GM19438 (cell line): Measurements from ENCODE around the gene MZF1.

Source experiments
- ATAC-seq: cut with Tn5 transposase; IDR thresholded peaks from one replicate; pipeline ENCODE4 v1.9.1; 2021; ENCODE audit warnings: low read depth; ENCODE audit not compliant: unreplicated experiment

MZF1 gene

GRCh38 chr19:58570770-58571574 is 2.2 kb downstream of the MZF1 start:
- no peak for ATAC-seq

- ATAC-seq: no peak
Measured at GRCh38 chr19:58569943-58570670, 3.0 kb downstream of the MZF1 start.

- no peak for ATAC-seq
Measured at GRCh38 chr19:58569191-58569942, 3.8 kb downstream of the MZF1 start.

- ATAC-seq: no peak
Measured at GRCh38 chr19:58568453-58569130, 4.5 kb downstream of the MZF1 start.

- no peak for ATAC-seq
Measured at GRCh38 chr19:58566989-58567388, 6.1 kb downstream of the MZF1 start.

- ATAC-seq: no peak
Measured at GRCh38 chr19:58563823-58564222, 9.3 kb downstream of the MZF1 start.

- ATAC-seq: no peak
Measured at GRCh38 chr19:58563034-58563573, 10.0 kb downstream of the MZF1 start.

GRCh38 chr19:58562122-58563033 is 10.8 kb downstream of the MZF1 start:
- no peak for ATAC-seq

- no peak for ATAC-seq
Measured at GRCh38 chr19:58561373-58562121, 11.6 kb downstream of the MZF1 start.

- ATAC-seq: no peak
Measured at GRCh38 chr19:58560921-58561320, 12.2 kb downstream of the MZF1 start.

- ATAC-seq: no peak
Measured at GRCh38 chr19:58560007-58560887, 12.9 kb downstream of the MZF1 start.

- ATAC-seq: no peak
Measured at GRCh38 chr19:58559275-58560006, 13.7 kb downstream of the MZF1 start.

GRCh38 chr19:58558623-58559274 is 14.4 kb downstream of the MZF1 start:
- peak; percentile 50 for ATAC-seq

- ATAC-seq: no peak
Measured at GRCh38 chr19:58558066-58558622, 15.0 kb downstream of the MZF1 start, which contains the start of gene UBE2M. Gene UBE2M, minus strand, starts transcription at chr19:58558611. Its CDS starts 230 bp downstream, at chr19:58558381.

- ATAC-seq: no peak
Measured at GRCh38 chr19:58557221-58558065, 15.7 kb downstream of the MZF1 start.
